CD4-positive, alpha-beta memory T cell (primary cell): ENCODE results near the gene CCDC116. TPM values are rescaled to one million over a fixed set of nuclear protein-coding genes. Genes with fewer than 3 reads are reported as not detected.
"Not testable (repeated sequence)": the region's sequence is repeated elsewhere in the genome, so short reads cannot be mapped to it uniquely, and the experiment has no call there.

Experiments
- CTCF ChIA-PET: fragments of 350-600 bp; sonication (Branson Sonifier 250); formaldehyde crosslinking; loops from one replicate; lab custom pipeline; 2021; ENCODE audit warnings: inconsistent platforms; ENCODE audit not compliant: partially characterized antibody; lab: Charles Lee
- POLR2A ChIA-PET: fragments of 350-600 bp; sonication (Branson Sonifier 250); formaldehyde crosslinking; loops from one replicate; lab custom pipeline; 2021; ENCODE audit not compliant: partially characterized antibody; lab: Charles Lee
- DNase-seq, 5 donors: peaks; one replicate each; pipeline versions ENCODE4 v3.0.0 to v3.0.0-alpha.2; 2020 to 2022; ENCODE audit warnings: mixed read lengths in 1 of 5
- H3K27ac ChIP-seq: one replicate; pipeline ENCODE4 v1.7.0; 2013; ENCODE audit warnings: low read depth, low read length
- H3K27me3 ChIP-seq: 2 replicates; pipeline ENCODE4 v1.7.0; 2013; ENCODE audit warnings: mild to moderate bottlenecking, low read length, moderate library complexity; ENCODE audit not compliant: insufficient read depth
- H3K36me3 ChIP-seq: 2 replicates; pipeline ENCODE4 v1.7.0; 2013; ENCODE audit warnings: mild to moderate bottlenecking, low read length, moderate library complexity; ENCODE audit not compliant: insufficient read depth
- H3K4me1 ChIP-seq: 2 replicates; pipeline ENCODE4 v1.7.0; 2013; ENCODE audit warnings: mild to moderate bottlenecking, low read length, moderate library complexity; ENCODE audit not compliant: insufficient read depth
- H3K4me3 ChIP-seq, 2 donors: one replicate each; pipeline ENCODE4 v1.7.0; 2013; ENCODE audit warnings: low read length in 2 of 2, mild to moderate bottlenecking in 1 of 2
- H3K9me3 ChIP-seq, 2 donors: one replicate each; pipeline ENCODE4 v1.7.0; 2013; ENCODE audit warnings: low read length in 2 of 2, control low read depth in 1 of 2; ENCODE audit not compliant: control insufficient read depth in 1 of 2
- H3K27ac Mint-ChIP-seq, 7 donors: one replicate each; pipeline ENCODE4 v1.8.0; 2020 to 2021; ENCODE audit warnings: mixed read lengths in 7 of 7, mild to moderate bottlenecking in 6 of 7, inconsistent platforms in 3 of 7, moderate library complexity in 3 of 7
- H3K27me3 Mint-ChIP-seq, 2 donors: one replicate each; pipeline ENCODE4 v1.8.0; 2020 to 2021; ENCODE audit warnings: mixed read lengths in 2 of 2
- H3K36me3 Mint-ChIP-seq, 2 donors: one replicate each; pipeline ENCODE4 v1.8.0; 2020 to 2021; ENCODE audit warnings: mixed read lengths in 2 of 2, inconsistent platforms in 1 of 2, mild to moderate bottlenecking in 1 of 2
- H3K4me1 Mint-ChIP-seq, 4 donors: one replicate each; pipeline ENCODE4 v1.8.0; 2020 to 2021; ENCODE audit warnings: mixed read lengths in 4 of 4, mild to moderate bottlenecking in 1 of 4
- H3K4me3 Mint-ChIP-seq, 8 donors: one replicate each; pipeline ENCODE4 v1.8.0; 2020 to 2021; ENCODE audit warnings: mixed read lengths in 8 of 8, mild to moderate bottlenecking in 7 of 8, moderate library complexity in 6 of 8, inconsistent platforms in 3 of 8
- H3K9me3 Mint-ChIP-seq, 8 donors: one replicate each; pipeline ENCODE4 v1.8.0; 2020 to 2021; ENCODE audit warnings: mixed read lengths in 8 of 8, mild to moderate bottlenecking in 5 of 8, inconsistent platforms in 3 of 8, moderate library complexity in 1 of 8
- intact Hi-C: fragments of 100-400 bp; cut with micrococcal nuclease; formaldehyde crosslinking; loops from one replicate; pipeline ENCODE4 v1.15.1; 2023
- polyA plus RNA-seq, 2 donors: library from polyadenylated mRNA; unstranded; fragments of 300-500 nt; fragmentation: Illumina TruSeq; gene quantifications; one replicate each; pipeline ENCODE4 v1.2.3, GENCODE V29; 2021
- total RNA-seq, 2 experiments: library from RNA; stranded (reverse); gene quantifications; one replicate each; pipeline ENCODE4 v1.2.3, GENCODE V29; 2021

CCDC116 gene
- total and polyA plus RNA-seq, 4 experiments from 2014 or later = 0.19 to 0.29 TPM; not detected in 2

GRCh38 chr22:21669026-21669425, 36.5 kb downstream of the CCDC116 start:
- Histone ChIP-seq H3K4me1 (peaks cover 25% of the 10 kb centered on the region), H3K36me3 (peaks cover 40% of the 10 kb centered on the region), H3K27me3 (no peaks in the 10 kb centered on the region), H3K27ac (no peak overlapping the region), H3K9me3 (no peaks in the 10 kb centered on the region), H3K4me3 (no peak overlapping the region)
- DNase-seq = no peak
- intact Hi-C loops = no loop called here
- Mint-ChIP-seq H3K36me3 (peaks cover 15 to 47% of the 10 kb centered on the region in 2 donors), H3K4me1 (peaks cover 20 to 49% (median 30%) of the 10 kb centered on the region in 4 donors), H3K27ac (peak overlapping the region in 3 of 7 donors; percentile 48 to 65 (median 55)), H3K27me3 (no peaks in the 10 kb centered on the region), H3K9me3 (no peaks in the 10 kb centered on the region), H3K4me3 (peak overlapping the region in 2 of 8 donors; percentile 18 to 43)
- ChIA-PET POLR2A (no interaction called here), CTCF (no interaction called here)

DNA sequence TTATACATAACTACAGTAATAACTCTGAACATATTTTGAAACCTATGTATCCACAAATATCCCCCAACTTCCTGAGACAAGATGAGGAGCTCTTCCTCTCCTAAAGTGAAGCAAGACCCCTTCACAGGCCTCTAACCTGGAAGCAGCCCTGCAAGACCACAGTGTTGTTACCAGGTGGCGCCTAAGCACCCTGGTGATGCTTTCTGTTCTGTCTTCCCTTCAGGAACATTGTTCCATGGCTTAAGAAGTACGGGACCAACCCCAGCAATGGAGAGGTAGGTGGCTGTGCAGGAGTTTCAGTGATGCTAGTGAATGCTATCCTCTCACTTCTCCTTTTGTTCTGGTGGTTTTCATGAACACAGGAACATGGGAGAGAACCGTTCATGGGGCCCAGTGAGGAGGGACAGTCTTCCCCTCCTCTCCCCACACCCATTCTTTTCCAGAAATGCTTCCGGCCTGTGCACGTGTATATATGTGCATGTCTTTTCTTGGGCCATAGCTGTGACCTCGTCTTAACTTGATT, 39.6 kb downstream of the CCDC116 start:
- Histone ChIP-seq H3K27ac (no peak overlapping the region), H3K4me3 (no peak overlapping the region), H3K36me3 (peaks cover 58% of the 10 kb centered on the region), H3K4me1 (peaks cover 9% of the 10 kb centered on the region), H3K27me3 (no peaks in the 10 kb centered on the region), H3K9me3 (no peaks in the 10 kb centered on the region)
- CTCF ChIA-PET = no interaction called here
- no peak for DNase-seq
- H3K36me3 Mint-ChIP-seq = peaks cover 37 to 64% of the 10 kb centered on the region in 2 donors
- peak overlapping the region in 1 of 7 donors; percentile 61 for H3K27ac Mint-ChIP-seq
- intact Hi-C loops = no loop called here
- no peak overlapping the region for H3K4me3 Mint-ChIP-seq
- POLR2A ChIA-PET = interaction anchor here (1.2 kb wide), 1 partner anchor 10 kb away, joined by 3 read pairs; no protein-coding TSS in a partner anchor
- no peaks in the 10 kb centered on the region for H3K27me3 Mint-ChIP-seq
- H3K4me1 Mint-ChIP-seq = peaks cover 15 to 26% (median 19%) of the 10 kb centered on the region in 4 donors
- no peaks in the 10 kb centered on the region for H3K9me3 Mint-ChIP-seq

- peaks cover 41 to 67% of the 10 kb centered on the region in 2 donors for H3K36me3 Mint-ChIP-seq
- H3K36me3 ChIP-seq = peaks cover 58% of the 10 kb centered on the region
Measured at GRCh38 chr22:21673534-21674321, 41.2 kb downstream of the CCDC116 start.

DNA sequence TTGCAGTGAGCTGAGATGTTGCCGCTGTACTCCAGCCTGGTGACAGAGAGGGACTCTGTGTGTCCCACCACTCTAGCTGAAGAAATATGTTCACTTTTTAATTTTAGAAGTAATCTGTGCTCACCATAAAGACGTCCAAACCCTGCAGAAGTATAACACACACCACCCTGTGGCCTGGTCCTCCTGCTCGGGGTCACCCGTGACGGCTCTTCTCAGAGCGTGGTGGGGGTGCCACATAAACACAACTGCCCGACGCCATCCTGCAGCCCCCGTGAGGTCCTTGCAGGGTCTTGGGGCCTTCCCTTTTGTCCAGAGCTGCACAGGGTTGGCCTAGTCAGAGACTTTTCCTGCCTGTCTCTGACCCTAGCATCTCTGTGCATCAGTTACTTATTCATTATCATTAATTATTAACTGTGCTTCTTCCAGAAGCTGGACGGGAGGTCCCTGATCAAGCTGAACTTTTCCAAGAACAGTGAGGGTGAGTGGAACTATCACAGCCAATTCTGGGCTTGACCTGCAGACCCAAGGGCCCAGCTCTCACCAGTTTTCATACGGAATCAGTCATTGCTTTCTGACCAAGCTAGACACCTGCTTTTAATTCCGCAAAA, 42.2 kb downstream of the CCDC116 start:
- CTCF ChIA-PET = no interaction called here
- POLR2A ChIA-PET = interaction anchor here (1.8 kb wide), 1 partner anchor 9 kb away, joined by 6 read pairs; the partner anchor contains the start of gene PPIL2
- Histone ChIP-seq H3K4me1 (no peaks in the 10 kb centered on the region), H3K36me3 (peaks cover 55% of the 10 kb centered on the region), H3K27ac (no peak overlapping the region), H3K4me3 (no peak overlapping the region), H3K9me3 (no peaks in the 10 kb centered on the region), H3K27me3 (no peaks in the 10 kb centered on the region)
- no peaks in the 10 kb centered on the region for H3K9me3 Mint-ChIP-seq
- H3K36me3 Mint-ChIP-seq = peaks cover 40 to 62% of the 10 kb centered on the region in 2 donors
- DNase-seq = no peak
- no peak overlapping the region for H3K4me3 Mint-ChIP-seq
- H3K4me1 Mint-ChIP-seq = peaks cover 4 to 10% (median 6%) of the 10 kb centered on the region in 4 donors
- intact Hi-C loops = no loop called here
- H3K27me3 Mint-ChIP-seq = no peaks in the 10 kb centered on the region
- no peak overlapping the region for H3K27ac Mint-ChIP-seq

More at GRCh38 chr22:21673534-21674321, 41.2 kb downstream of the CCDC116 start:
- DNase-seq = no peak
- Mint-ChIP-seq H3K9me3 (no peaks in the 10 kb centered on the region), H3K27me3 (no peaks in the 10 kb centered on the region), H3K4me1 (peaks cover 6 to 15% (median 13%) of the 10 kb centered on the region in 4 donors), H3K4me3 (no peak overlapping the region), H3K27ac (peak overlapping the region in 2 of 7 donors; percentile 52 to 65)
- Histone ChIP-seq H3K4me1 (no peaks in the 10 kb centered on the region), H3K4me3 (no peak overlapping the region), H3K27ac (no peak overlapping the region), H3K9me3 (no peaks in the 10 kb centered on the region), H3K27me3 (no peaks in the 10 kb centered on the region)
- ChIA-PET POLR2A (interaction anchor here (1.2 to 1.8 kb wide), 2 partner anchors 8 kb away, joined by 3 to 6 read pairs; partner anchors contain the start of gene PPIL2), CTCF (no interaction called here)
- intact Hi-C loops = no loop called here

GRCh38 chr22:21677606-21678443, 45.3 kb downstream of the CCDC116 start:
- intact Hi-C loops = no loop called here
- Mint-ChIP-seq H3K4me1 (peaks cover 0 to 4% (median under 1%) of the 10 kb centered on the region in 4 donors), H3K4me3 (no peak overlapping the region), H3K27me3 (no peaks in the 10 kb centered on the region), H3K27ac (peak overlapping the region in 1 of 7 donors; percentile 37), H3K36me3 (peaks cover 27 to 50% of the 10 kb centered on the region in 2 donors), H3K9me3 (no peaks in the 10 kb centered on the region)
- POLR2A ChIA-PET = no interaction called here
- Histone ChIP-seq H3K9me3 (no peaks in the 10 kb centered on the region), H3K4me1 (no peaks in the 10 kb centered on the region), H3K27me3 (no peaks in the 10 kb centered on the region), H3K27ac (no peak overlapping the region), H3K4me3 (no peak overlapping the region), H3K36me3 (peaks cover 47% of the 10 kb centered on the region)
- CTCF ChIA-PET = no interaction called here
- DNase-seq = no peak

GRCh38 chr22:21678842-21679241, 46.3 kb downstream of the CCDC116 start:
- CTCF ChIA-PET = not testable (repeated sequence)

More at GRCh38 chr22:21678842-21679241, 46.3 kb downstream of the CCDC116 start:
- H3K27me3 Mint-ChIP-seq, POLR2A ChIA-PET, DNase-seq, H3K4me3 ChIP-seq, H3K9me3 ChIP-seq, H3K4me3 Mint-ChIP-seq, intact Hi-C loops, H3K4me1 Mint-ChIP-seq, H3K9me3 Mint-ChIP-seq, H3K4me1 ChIP-seq, H3K27ac ChIP-seq, H3K27me3 ChIP-seq: not testable (repeated sequence)
- peaks cover 31 to 48% of the 10 kb centered on the region in 2 donors for H3K36me3 Mint-ChIP-seq
- peaks cover 46% of the 10 kb centered on the region for H3K36me3 ChIP-seq
- peak overlapping the region in 1 of 7 donors; percentile 41 for H3K27ac Mint-ChIP-seq
